Activated effector memory CD4-positive, alpha-beta T cell treated with anti-CD3 and anti-CD28 coated beads, Interleukin-2, amount 50 U/mL, for 16 hours (primary cell): ENCODE measurements around the gene GRHL1.

Source experiments
- DNase-seq: peaks from one replicate; pipeline ENCODE4 v3.0.0-alpha.2; 2020

The GRHL1 gene

DNA sequence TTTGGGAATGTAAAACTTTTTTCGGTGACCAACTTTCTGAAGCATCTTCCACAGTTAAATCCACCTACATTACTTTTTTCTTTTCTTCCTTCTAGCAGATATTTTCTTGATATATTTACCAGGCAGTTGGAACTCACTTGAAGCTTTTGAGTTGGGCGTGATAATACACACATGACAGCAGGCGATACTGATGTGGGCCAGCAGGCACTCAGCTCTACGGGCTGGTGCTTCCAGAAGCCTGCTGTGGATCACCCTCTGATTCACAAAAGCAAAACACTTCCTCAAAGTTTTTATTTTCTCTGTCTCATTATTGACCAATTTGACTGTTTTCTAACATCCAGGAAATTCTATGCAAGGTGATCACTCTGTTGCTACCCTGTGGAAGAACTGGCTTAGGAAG, 22.9 kb downstream of the GRHL1 start:
- DNase-seq: no peak

DNA sequence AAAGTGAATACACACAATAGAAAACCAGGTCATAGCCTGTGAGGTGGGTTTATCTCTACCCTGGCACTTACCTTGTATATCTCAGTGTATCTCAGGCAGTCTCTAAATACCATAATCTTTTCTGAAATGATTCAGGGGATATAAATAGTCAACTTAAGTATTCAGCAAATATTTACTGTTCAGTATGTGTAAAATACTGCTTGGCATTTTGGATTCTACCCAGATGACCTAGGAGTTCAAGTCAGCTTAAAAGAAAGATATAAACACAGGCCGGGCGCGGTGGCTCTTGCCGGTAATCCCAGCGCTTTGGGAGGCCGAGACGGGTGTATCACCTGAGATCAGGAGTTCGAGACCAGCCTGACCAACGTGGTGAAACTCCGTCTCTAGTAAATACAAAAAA, 23.8 kb downstream of the GRHL1 start:
- DNase-seq: no peak

DNA sequence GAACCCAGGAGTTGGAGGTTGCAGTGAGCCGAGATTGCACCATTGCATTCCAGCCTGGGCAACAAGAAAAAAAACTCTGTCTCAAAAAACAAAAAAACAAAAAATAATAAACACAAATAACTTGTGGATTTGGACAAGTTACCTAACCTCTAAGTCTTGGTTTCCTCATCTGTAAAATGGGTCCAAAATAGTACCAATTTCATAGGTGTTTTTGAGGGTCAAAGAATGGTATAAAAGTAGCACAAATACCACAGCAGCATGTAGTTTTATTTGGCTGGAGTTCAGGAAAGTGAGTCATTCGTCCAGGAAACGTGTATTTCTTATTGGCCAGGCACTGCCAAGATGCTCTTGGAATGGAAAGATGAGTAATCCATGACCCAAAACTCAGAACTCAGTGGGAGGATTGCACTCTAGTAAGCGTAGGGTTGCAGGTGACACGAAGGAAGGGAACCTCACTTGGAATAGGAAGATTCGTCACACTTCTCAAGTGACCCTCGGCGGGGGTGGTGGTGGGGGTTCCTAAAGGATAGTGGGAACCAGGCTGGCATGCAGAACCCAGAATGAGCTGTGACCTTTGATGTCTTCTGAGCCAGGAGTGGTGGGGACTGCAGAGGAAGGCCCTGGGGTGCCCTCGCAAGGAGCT, 24.4 kb downstream of the GRHL1 start:
- DNase-seq: peak; percentile 68

DNA sequence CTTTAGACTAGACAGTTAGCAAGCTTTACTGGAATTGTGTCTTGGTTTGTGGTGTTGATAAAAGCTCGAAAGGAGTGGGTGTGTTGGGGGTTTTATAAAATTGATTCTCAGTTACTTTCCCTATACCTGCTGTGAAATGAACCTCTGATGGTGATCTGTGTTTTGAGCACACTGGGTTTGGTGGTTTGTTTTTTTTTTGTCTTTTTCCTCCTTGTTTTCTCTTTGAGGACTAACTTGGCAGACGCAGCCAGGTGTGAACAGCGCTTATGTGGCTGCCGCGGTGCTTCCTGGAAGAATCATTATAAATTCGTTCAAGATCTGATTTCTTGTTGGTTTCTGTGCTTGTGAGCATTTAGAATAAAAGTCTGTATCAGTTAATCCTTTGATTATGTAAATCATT, 28.5 kb downstream of the GRHL1 start:
- no peak for DNase-seq

DNA sequence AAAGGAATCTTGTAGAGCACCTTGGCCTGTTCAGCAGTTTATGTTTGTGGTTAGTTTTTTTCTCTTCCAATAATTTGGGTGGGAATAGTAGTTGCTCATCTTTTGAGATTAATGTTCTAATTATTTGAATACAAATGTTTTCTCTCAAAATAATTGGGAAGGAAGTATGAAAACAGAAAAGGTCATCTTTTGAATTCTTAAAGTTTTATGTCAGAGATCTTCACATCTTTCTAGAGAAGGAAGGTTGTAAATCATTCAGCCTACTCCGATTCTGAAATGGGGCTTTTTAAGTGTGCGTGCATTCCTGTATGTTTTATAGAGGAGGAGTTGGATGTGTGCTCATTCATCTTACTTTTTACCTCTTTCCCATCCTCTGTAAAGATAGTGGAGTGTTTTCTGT, 29.0 kb downstream of the GRHL1 start:
- DNase-seq: no peak

DNA sequence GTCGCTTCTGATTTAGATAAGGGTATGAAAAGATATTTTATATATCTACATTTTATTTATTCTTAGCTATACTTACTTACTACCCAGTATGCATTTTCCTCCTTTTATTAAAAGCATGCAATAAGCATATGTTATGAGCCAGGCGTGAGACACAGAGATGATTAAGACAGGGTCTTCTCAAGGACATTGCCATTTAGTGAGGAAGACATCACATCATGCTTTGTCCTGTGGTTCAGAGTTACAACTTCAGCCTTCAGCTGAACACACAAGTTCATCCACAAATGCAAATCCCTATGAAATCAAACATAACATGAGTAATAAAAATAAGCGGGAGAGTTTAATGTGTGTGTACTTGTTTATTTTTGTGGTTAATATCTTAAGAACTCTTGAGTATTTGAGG, 30.2 kb downstream of the GRHL1 start:
- DNase-seq: no peak

DNA sequence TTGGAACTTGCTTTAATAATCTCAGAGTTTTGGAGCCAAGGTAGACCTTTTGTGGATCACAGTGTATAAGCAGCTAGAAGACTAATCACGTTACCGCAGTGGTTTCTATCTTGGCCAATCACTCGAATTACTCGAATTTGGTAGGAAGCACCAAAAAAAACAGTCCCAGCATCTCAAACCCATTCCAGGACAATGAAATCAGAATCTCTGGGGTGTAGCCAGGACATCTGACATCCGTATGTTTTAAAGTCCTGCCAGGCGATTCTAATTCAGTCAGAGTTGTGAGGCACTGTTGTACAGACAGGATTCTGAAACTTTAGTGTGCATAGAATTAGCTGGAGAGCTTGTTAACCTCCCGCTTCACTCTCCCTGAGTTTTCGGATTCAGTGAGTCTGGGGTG, 30.8 kb downstream of the GRHL1 start:
- DNase-seq: no peak

DNA sequence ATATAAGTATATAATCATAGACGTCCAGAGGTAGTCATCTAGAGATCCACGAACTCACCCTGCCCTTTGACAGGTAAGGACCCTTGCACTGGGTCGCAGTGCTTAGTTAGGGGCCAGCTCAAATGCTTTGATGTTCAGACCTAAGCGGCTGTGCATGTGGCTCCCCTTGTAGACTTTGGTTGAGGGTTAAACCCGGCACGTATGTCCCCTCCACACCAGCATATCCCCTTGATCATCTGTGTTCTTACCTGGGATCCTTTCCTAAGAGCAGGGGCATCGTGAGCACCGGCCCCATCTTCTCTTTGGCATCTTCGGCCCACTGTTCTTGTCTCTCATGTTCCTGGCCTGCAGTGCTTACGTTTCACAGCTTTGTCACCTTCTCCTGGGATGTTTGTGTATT, 31.4 kb downstream of the GRHL1 start:
- no peak for DNase-seq

DNA sequence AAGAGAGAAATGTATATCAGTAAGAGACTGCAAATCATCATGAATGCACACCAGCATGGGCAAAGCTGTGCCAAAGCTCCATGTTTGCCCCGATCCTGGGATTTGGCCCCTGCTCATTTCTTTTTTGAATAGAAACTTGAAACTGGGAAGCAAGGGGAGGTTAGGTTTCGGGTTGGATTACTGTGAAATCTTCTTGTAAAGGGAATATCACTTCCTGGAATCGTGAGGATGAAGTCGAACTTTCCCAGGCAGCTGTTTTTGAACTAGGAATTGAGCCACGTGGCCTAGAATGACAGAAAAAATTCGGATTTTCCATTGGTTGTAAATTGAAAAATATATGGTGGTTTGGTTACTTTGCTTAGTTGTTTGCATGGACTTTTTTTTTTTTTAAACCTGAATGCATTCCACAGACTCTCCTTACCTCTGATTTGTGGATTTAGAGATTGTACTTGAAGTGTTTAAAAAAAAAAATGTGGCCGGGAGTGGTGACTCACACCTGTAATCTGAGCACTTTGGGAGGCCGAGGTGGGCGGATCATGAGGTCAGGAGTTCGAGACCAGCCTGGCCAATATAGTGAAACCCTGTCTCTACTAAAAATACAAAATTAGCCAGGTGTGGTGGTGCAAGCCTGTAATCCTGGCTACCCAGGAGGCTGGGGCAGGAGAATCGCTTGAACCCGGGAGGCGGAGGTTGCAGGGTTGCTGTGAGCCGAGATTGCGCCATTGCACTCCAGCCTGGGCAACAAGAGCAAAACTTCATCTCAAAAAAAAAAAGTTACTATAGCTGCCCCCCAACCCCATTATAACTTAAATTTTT, 32.1 kb downstream of the GRHL1 start:
- DNase-seq: no peak

DNA sequence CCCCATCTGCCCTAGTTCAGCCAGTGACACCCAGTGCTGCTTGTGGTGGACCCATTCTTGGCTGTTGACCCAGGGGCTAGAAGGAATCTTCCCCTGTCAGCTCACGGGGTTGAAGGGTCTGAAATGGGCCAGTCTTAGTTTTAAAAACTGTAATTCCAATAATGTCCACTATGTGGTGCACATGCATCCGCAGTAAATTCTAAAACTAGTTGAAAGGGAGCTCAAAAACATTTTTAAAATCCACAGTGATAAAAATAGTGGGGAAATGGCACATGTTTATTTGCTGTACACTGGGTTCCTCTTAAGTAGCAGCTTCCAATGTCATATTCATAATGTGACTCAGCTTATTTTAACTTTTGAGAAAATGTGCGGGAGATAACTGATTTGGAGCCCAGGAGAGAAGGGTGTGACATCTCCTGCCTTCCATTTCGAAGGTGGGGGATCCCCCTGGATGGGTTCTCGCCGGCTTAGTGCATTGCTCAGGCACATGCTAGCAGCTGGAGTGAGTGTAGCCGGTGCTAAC, 32.8 kb downstream of the GRHL1 start:
- no peak for DNase-seq

DNA sequence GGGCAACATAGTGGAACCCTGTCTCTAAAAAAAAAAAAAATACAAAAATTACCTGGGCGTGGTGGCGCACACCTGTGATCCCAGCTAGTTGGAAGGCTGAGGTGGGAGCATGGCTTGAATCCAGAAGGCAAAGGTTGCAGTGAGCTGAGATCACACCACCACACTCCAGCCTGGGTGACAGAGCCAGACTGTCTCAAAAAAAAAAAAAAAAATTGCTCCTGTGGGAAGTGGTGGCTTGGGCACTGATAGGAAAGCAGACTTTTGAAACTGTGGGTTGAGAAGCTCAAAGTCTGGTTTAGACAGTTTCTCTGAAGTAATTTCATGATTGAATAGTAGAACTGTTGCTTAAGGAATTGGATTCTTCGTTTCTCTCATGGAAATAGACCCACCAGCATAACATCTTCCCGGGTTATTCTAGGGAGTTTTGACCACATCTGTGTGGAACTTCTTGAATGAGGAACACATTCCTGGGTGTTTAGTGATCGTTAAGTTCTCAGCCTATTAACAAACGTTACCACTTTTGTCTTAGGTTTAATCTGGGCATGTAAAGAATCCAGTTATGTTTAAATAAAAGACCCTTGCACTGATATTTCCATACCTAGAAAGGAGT, 33.5 kb downstream of the GRHL1 start:
- DNase-seq: no peak

DNA sequence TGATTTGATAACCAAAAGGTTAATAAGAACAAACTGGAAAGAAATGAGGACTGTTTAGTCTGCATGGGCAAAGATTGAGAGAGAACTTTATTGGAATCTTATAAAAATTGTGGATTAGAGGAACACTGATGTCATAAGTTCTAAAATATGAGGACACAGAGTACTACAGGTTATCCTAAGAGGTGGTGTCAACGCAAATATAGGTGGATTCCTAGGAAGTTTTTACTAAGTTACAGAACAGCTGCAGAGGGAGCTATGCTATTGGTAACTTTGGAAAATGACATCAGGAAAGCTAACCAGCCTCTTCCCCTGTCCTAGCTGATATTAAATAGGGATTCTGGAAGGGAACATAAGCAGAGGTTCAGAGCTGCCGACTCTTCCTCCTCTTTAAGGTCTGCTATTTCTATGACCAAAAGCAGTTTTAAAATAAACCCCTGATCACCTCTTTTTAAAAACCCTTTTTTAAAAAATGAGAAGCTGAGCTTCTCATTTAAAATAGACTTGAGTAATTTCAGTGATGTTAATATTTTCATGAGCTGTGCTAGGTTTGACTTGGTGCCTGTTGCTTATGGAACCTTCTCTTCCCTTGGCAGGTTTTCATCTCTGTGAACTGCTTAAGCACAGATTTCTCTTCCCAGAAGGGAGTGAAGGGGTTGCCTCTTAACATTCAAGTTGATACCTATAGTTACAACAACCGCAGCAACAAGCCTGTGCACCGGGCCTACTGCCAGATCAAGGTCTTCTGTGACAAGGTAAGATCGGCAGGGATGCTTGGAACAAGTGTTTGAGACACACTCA, 34.2 kb downstream of the GRHL1 start:
- no peak for DNase-seq

DNA sequence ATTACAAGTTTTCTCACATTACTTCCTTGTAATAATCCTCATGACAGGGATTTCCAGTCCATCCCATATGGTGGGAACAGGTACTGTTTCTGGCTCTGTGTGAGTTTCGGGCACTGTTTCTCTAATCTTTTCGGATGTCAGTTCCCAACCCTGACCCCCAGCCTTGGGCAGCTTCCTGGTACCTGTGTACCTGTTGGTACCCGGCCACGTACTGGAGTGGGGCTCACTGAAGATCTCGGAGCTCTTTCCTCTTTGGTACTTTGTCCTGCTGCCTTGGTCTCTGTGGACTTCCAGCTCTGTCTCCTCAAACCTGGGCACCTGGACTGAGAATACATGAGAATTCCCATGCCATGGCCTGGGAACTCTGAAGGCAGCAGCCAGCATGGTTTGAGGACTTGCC, 36.8 kb downstream of the GRHL1 start:
- DNase-seq: no peak

DNA sequence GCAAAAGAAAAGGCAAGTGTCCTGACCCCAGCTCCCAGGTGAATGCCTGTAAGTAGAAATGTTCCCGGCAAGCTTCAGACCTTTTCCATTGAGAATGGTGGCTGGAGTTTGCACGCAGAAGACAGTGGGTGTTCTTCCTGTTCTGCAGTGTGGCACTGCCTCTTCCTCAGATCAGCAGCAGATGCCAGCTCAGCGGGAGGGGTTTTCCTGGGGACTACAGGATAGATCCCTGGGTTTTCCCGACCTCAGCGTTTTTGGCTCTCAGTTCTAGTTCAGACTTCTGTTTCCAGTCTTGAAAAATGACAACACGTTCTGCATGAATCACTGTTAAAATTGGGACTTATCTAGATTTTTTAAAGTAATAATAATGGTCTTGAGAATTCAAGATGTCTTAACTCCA, 39.2 kb downstream of the GRHL1 start:
- no peak for DNase-seq

DNA sequence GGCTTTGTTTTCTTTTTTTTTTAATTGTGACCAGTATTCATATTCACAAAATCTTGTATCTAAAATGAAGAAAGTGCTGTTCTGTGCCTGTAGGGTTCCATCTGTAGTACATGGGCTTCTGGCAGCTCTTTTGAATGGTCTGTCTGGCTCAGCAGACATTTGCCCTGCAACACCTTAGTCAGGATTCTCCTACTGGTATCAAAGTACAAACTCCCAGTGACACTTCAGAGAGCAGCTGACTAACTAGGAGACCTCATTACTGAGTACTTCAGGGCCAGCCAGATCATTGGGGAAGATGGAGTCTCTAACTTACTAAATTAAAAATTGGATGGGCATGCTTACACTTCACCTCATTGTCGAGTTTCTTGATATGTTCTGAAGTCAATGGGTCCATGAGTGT, 39.7 kb downstream of the GRHL1 start:
- DNase-seq: no peak

DNA sequence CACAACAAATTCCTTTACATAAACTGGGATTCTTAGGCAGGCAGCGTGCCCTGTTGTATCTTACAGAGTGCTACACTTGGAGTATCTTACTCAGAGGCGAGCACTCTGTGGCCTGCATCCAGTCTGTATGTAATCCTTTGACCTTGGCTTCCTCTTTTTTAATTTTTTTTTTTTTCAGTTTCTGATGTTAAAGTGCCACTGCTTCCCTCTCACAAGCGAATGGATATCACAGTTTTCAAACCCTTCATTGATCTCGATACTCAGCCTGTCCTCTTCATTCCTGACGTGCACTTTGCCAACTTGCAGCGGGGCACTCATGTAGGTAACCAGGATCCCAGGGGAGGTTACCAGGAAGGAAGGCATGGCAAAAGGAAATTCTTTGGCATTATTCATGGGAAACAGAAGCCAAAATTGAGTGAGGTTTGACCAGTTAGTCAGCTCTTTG, 40.4 kb downstream of the GRHL1 start:
- DNase-seq: no peak

DNA sequence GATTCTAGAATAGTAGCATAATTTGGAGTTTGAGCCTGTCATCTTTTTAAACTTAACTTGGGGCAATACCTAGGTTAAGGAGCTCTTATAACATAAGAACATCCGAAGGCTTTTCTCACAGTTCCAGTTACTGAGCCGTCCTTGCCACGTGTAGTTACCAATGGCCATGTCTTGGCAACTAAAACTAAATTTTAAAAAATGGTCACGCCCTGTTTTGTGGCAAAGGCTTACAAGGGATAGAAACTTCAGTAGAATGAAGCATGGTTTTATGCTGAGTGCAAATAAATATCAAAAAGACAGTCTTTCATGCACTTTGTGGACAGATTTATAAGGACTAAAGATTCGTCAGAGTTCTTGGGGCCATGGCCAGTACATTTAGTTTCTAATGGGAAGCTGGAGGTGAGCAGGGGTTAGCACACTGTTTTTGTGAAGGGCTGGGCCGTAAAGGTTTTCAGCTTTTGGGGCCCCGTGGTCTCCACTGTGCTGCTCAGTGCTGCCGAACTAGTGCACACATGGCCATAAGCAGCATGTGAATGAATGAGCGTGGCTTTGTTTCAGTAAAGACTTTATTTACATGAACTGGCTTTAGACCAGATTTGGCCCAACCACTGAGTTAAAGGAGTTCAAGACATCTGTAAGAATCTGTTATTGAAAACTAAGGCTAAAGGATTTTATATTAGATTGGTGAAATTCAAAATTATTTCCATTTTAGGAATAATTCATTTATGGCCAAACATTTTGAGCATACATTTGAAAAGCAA, 41.1 kb downstream of the GRHL1 start:
- DNase-seq: no peak

DNA sequence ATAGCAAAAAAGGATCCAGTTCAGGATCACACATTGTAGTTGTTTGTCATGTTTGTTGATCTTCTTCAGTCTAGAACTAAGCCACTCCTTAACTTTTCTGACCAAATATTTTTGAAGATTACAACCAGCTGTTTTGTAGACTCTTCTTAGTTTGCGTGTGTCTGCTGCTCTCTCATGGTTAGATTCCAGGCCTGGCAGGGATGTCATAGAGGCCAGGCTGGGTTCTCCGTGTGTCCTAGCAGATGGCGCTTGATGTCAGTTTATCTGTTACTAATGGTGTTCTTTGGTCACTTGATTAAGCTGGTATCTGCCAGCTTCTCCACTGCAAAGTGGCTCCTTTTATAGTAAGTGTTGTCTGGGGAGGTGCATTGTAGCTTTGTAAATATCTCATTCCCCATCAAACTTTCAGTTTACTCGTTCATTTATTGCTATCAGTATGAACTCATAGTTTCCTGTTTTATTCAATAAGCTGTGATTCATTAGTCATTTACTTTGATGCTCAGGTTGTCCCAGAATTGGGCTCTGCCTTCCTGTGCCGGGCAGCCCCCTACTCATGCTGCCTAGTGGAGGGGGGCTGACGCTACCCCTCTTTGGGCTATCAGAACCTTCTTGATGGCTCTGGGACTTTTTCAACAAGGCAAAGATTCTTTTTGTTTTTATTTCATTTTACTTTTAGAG, 42.1 kb downstream of the GRHL1 start:
- no peak for DNase-seq

DNA sequence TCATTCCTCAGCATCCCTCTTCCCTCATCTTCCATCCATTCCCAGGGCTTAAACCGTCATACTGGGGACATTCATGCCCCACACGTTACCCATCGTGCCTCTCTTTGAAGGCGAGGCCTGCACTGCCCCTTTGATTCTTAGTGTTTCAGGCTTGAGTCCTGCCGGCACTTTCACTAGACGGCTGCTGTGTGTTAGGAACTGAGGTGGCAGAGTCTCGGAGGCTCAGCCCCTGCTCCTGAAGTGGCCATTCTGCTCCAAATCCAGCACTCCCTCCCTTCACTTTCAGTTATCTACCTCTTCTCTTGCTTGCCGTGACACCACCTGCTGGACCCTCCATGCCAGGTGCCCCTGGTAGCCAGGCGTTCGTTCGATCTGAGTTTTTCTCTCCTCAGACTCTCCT, 43.0 kb downstream of the GRHL1 start:
- no peak for DNase-seq

DNA sequence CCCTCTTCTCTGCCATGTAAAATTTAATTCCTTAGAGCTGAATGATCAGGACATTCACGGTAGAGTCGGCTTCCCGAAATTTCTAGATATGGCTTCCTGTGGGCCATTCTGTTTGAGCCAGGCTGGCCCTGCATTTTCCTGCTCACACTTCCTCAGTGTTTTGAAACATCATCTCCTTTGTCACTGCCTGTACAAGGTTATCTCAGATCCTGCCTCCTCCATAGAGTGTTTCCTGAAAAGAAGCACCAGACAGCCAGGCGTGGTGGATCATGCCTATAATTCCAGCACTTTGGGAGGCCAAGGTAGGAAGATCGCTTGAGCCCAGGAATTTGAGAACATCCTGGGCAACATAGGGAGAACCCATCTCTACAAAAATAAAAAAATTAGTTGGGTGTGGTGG, 43.6 kb downstream of the GRHL1 start:
- DNase-seq: no peak

DNA sequence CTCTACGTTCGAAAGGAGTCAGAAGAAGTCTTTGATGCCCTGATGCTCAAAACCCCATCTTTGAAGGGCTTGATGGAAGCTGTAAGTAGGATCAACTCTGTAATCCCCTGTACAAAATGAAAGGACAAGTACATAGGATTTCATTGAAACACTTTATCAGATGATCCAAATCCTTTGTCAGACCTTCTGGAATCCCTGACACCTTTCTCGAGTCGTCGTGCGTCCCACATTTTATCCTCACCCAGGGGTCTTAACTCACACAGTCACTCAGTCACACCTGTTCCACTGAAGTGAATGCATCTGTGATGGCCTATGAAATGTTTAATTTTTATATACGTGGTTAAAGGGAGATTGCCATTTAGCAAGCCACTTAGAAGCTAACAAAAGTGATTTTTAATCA, 44.8 kb downstream of the GRHL1 start:
- no peak for DNase-seq

DNA sequence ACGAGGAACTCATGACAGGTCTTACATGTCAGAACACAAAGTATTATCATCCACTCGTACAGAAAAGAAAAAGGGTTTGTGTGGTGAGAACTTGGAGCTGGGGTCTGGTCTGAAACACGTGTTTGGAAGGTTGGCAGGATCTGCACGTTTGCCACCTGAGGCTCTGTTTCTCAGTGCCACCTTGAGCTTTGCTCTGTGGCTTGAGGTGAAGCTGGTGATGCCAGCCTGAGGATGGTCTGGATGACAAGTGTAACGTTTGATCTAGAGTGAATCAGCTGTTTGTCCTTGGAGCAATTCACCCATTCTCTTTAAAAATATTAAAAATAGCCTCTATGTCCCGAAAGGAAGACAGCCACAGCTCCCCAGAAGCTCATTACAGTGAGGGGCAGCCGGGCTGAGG, 46.4 kb downstream of the GRHL1 start:
- no peak for DNase-seq
